Measurements from ENCODE around the gene TMEM132A.

DNA sequence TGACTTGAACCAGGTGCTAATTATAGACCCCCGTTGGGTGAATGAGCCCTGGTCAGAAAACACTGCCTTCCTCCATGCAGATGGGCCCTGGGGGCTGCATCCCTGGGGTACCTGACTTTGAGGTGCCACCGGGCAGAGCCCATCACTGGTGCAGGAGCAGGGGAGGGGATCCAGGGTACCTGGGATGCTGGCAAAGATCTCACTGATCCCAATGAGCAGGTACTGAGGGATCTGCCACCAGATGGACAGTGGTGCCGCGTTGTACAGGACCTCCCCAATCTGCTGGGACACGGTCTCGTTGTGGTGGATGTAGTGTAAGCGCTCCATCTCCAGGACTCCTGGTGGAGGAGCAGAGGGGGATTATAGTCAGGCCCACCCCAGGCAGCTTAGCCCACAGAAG lies 15.0 kb downstream of the TMEM132A start:
- TF ChIP-seq CTCF (IDR thresholded peaks at IDR 0.05) (no peak), EZH2 (IDR thresholded peaks at IDR 0.05) (no peak)
